OCI-LY1 (cell line): ENCODE measurements around the gene SIRT3.

Experiments
- H2AFZ ChIP-seq: fragments of 200-600 bp; sonication (generic), shearing (Covaris generic); 2 replicates; pipeline ENCODE4 v1.6.0; 2014; ENCODE audit warnings: antibody characterized with exemption, mild to moderate bottlenecking, low read length
- H3F3A ChIP-seq: fragments of 200-600 bp; sonication (generic), shearing (Covaris generic); 2 replicates; pipeline ENCODE4 v1.6.0; 2014; ENCODE audit warnings: mild to moderate bottlenecking, antibody characterized with exemption, low read length, moderate library complexity; ENCODE audit not compliant: insufficient read depth
- H3K27ac ChIP-seq: fragments of 200-600 bp; sonication (generic); 2 replicates; pipeline ENCODE4 v1.5.1; 2014; ENCODE audit warnings: low read length, mixed run types, mild to moderate bottlenecking, low read depth; ENCODE audit not compliant: poor library complexity, severe bottlenecking
- H3K27me3 ChIP-seq: fragments of 200-600 bp; sonication (generic); 2 replicates; pipeline ENCODE4 v1.6.0; 2014; ENCODE audit warnings: antibody characterized with exemption, mild to moderate bottlenecking, low read length, moderate library complexity; ENCODE audit not compliant: insufficient read depth
- H3K36me3 ChIP-seq: fragments of 200-600 bp; sonication (generic); 2 replicates; pipeline ENCODE4 v1.6.1; 2014; ENCODE audit warnings: mild to moderate bottlenecking, antibody characterized with exemption, low read length, moderate library complexity, mixed read lengths; ENCODE audit not compliant: insufficient read depth
- H3K4me1 ChIP-seq: fragments of 200-600 bp; sonication (generic); 2 replicates; pipeline ENCODE4 v1.5.1; 2014; ENCODE audit warnings: mild to moderate bottlenecking, low read length, moderate library complexity; ENCODE audit not compliant: insufficient read depth, severe bottlenecking
- H3K4me2 ChIP-seq: fragments of 200-600 bp; sonication (generic), shearing (Covaris generic); 2 replicates; pipeline ENCODE4 v1.6.1; 2014; ENCODE audit warnings: low read length
- H3K4me3 ChIP-seq: fragments of 200-600 bp; sonication (generic); 2 replicates; pipeline ENCODE4 v1.5.1; 2014; ENCODE audit warnings: low read length, low read depth, mild to moderate bottlenecking, mixed read lengths; ENCODE audit not compliant: poor library complexity, severe bottlenecking
- H3K79me2 ChIP-seq: fragments of 200-600 bp; shearing (Covaris generic); 2 replicates; pipeline ENCODE4 v1.6.1; 2016; ENCODE audit warnings: mixed run types, low read length, mixed read lengths; ENCODE audit not compliant: insufficient read depth
- H3K9ac ChIP-seq: fragments of 200-600 bp; sonication (generic), shearing (Covaris generic); 2 replicates; pipeline ENCODE4 v1.6.1; 2014; ENCODE audit warnings: mild to moderate bottlenecking, low read length, mixed read lengths
- H3K9me2 ChIP-seq: fragments of 200-600 bp; sonication (generic), shearing (Covaris generic); 2 replicates; pipeline ENCODE4 v1.6.1; 2014; ENCODE audit warnings: low read depth, mild to moderate bottlenecking, low read length, mixed read lengths
- H3K9me3 ChIP-seq: fragments of 200-600 bp; shearing (Covaris generic); 2 replicates; pipeline ENCODE4 v1.6.1; 2014; ENCODE audit warnings: low read length, mixed read lengths
- H4K20me1 ChIP-seq: fragments of 200-600 bp; sonication (generic), shearing (Covaris generic); 2 replicates; pipeline ENCODE4 v1.6.0; 2016; ENCODE audit warnings: mild to moderate bottlenecking, low read length; ENCODE audit not compliant: insufficient read depth
- CTCF ChIP-seq: fragments of 200-600 bp; sonication (generic), shearing (Covaris generic); IDR thresholded peaks from 2 replicates; pipeline ENCODE4 v1.5.1; 2017; ENCODE audit warnings: mild to moderate bottlenecking, antibody characterized with exemption, low read length, moderate library complexity, mixed read lengths
- EZH2 ChIP-seq: fragments of 200-600 bp; sonication (generic), shearing (Covaris generic); IDR thresholded peaks from 2 replicates; pipeline ENCODE4 v1.8.0; 2017; ENCODE audit warnings: borderline replicate concordance, mixed run types, mild to moderate bottlenecking, antibody characterized with exemption, low read length, moderate library complexity, mixed read lengths

Gene SIRT3

GRCh38 chr11:256952-257737 lies 21.0 kb upstream of the SIRT3 start:
- Histone ChIP-seq H3K4me3 (no peak overlapping the region), H3K27ac (peak overlapping the region; percentile 48), H3K9me2 (no peaks in the 10 kb centered on the region), H3K4me2 (peak overlapping the region; percentile 16; the same call in 1 of the 2 replicates), H4K20me1 (no peaks in the 10 kb centered on the region), H2AFZ (no peak overlapping the region), H3K9me3 (0 out of 2 replicates have a peak, but pooled peaks cover 4% of the 10 kb centered on the region), H3K79me2 (no peaks in the 10 kb centered on the region), H3K9ac (peak overlapping the region; percentile 27; the same call in 1 of the 2 replicates), H3K36me3 (peaks cover 17% of the 10 kb centered on the region), H3K4me1 (peaks cover 16% of the 10 kb centered on the region), H3K27me3 (no peaks in the 10 kb centered on the region), H3F3A (no peaks in the 10 kb centered on the region)
- no peak for TF ChIP-seq CTCF

GRCh38 chr11:255816-256215 lies 19.7 kb upstream of the SIRT3 start:
- no peaks in the 10 kb centered on the region for H3K27me3 ChIP-seq

GRCh38 chr11:255176-255575 lies 19.0 kb upstream of the SIRT3 start:
- Histone ChIP-seq H3K27ac (no peak overlapping the region), H3K79me2 (no peaks in the 10 kb centered on the region), H3K9me2 (no peaks in the 10 kb centered on the region), H2AFZ (no peak overlapping the region), H3K36me3 (peaks cover 36% of the 10 kb centered on the region), H4K20me1 (no peaks in the 10 kb centered on the region), H3K4me1 (peaks cover 16% of the 10 kb centered on the region), H3K9ac (no peak overlapping the region), H3K4me2 (no peak overlapping the region), H3F3A (no peaks in the 10 kb centered on the region), H3K27me3 (no peaks in the 10 kb centered on the region), H3K9me3 (no peaks in the 10 kb centered on the region), H3K4me3 (no peak overlapping the region)
- TF ChIP-seq EZH2 = no peak
- TF ChIP-seq CTCF = no peak

More at GRCh38 chr11:255816-256215, 19.7 kb upstream of the SIRT3 start:
- Histone ChIP-seq H3F3A (no peaks in the 10 kb centered on the region), H3K9me2 (no peaks in the 10 kb centered on the region), H4K20me1 (no peaks in the 10 kb centered on the region), H3K27ac (no peak overlapping the region), H3K4me2 (no peak overlapping the region), H3K4me1 (peaks cover 16% of the 10 kb centered on the region), H3K36me3 (peaks cover 30% of the 10 kb centered on the region), H3K4me3 (no peak overlapping the region), H3K9ac (no peak overlapping the region), H3K79me2 (no peaks in the 10 kb centered on the region), H3K9me3 (no peaks in the 10 kb centered on the region), H2AFZ (no peak overlapping the region)
- TF ChIP-seq EZH2 = no peak
- no peak for TF ChIP-seq CTCF
